Stimulated activated CD4-positive, alpha-beta T cell treated with anti-CD3 and anti-CD28 coated beads, Interleukin-1b, Interleukin-23, amount 100 ng/mL, for 4 hours (primary cell): ENCODE results near the gene REST.
A peak's percentile ranks its signal among the peaks of the same experiment; 100 is the strongest.

Experiments used
- DNase-seq, 2 donors: peaks; one replicate each; pipeline ENCODE4 v3.0.0-alpha.2; 2020; ENCODE audit warnings: low read depth in 2 of 2

The REST gene

GRCh38 chr4:56977321-56978012, 69.8 kb downstream of the REST start, which contains the start of gene NOA1:
Gene NOA1, minus strand, starts transcription at chr4:56977606. Its CDS starts 21 bp downstream, at chr4:56977585.
- DNase-seq, result peak; percentile 93 to 96

- peak; percentile 77 to 79 for DNase-seq
Observed at GRCh38 chr4:56978750-56979303, 71.1 kb downstream of the REST start, which contains the start of gene POLR2B. Gene POLR2B, plus strand, starts transcription at chr4:56978896. Its CDS starts 90 bp downstream, at chr4:56978986.

GRCh38 chr4:56979421-56980072, 71.8 kb downstream of the REST start:
- DNase-seq, result peak in 1 of 2 donors; percentile 18

GRCh38 chr4:56981795-56982201, 74.1 kb downstream of the REST start:
- no peak for DNase-seq

GRCh38 chr4:56986192-56986591, 78.5 kb downstream of the REST start:
- no peak for DNase-seq

GRCh38 chr4:56986952-56987351, 79.3 kb downstream of the REST start:
- DNase-seq, result no peak

GRCh38 chr4:56990109-56990905, 82.6 kb downstream of the REST start:
- DNase-seq, result no peak

GRCh38 chr4:56995525-56995924, 87.8 kb downstream of the REST start:
- DNase-seq, result no peak

- DNase-seq, result no peak
Observed at GRCh38 chr4:56999751-57000150, 92.1 kb downstream of the REST start.

GRCh38 chr4:57013543-57014120, 105.9 kb downstream of the REST start:
- no peak for DNase-seq
